ENCODE data around the gene THEMIS2. TPM values are rescaled to one million over a fixed set of nuclear protein-coding genes. Genes with fewer than 3 reads are reported as not detected.

Gene THEMIS2
- total and polyA plus RNA-seq, 2 experiments from 2014 or later = 8.1 to 32.4 TPM

DNA sequence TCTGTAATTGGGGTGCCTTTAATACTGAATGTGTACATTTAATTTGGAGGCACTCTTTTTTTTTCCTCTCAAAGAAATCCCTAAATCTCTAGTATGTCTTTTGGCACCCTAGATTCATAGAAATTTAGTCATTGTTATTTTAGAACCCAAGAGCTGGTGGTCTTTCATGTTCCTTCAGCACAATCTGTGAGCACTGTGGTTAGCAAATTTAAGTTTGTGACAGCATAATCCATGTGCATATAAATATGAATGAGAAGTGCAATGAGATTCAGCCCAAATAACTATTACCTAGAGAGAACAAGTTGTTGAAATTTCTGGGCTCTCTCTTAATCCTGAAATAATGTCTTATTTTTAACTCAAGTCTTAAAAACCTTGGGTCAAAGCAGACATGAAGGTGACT is 37.3 kb upstream of the THEMIS2 start (continued):
- no peak for TF ChIP-seq ZNF331 (CRISPR knock-in tag; IDR thresholded peaks at IDR 0.05; ENCODE audit: low read depth)
- TF ChIP-seq ZNF114 (CRISPR knock-in tag; IDR thresholded peaks at IDR 0.05) = no peak
- TF ChIP-seq, protein P1, sequence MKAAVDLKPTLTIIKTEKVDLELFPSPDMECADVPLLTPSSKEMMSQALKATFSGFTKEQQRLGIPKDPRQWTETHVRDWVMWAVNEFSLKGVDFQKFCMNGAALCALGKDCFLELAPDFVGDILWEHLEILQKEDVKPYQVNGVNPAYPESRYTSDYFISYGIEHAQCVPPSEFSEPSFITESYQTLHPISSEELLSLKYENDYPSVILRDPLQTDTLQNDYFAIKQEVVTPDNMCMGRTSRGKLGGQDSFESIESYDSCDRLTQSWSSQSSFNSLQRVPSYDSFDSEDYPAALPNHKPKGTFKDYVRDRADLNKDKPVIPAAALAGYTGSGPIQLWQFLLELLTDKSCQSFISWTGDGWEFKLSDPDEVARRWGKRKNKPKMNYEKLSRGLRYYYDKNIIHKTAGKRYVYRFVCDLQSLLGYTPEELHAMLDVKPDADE (IDR thresholded peaks at IDR 0.05) = no peak

DNA sequence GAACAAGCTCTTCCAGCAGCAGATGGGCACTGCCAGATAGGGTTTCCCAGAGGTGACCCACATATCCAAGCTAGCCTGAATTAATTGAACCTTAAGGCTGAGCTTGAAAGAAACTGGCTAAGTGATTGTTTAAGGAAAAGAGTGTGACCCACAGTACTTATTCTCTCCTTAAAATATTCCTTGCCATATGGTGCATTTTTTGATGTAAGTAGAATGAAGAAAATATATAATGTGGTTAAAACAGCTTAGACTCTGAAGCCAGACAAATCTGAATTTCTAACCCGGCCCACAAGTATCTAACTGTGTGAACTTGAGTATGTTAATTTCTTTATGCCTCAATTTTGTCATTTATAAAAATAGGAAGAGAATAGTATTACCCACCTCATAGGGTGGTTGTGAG is 36.8 kb upstream of the THEMIS2 start:
- peaks cover 44% of the 10 kb centered on the region for H3K36me3 Mint-ChIP-seq (ENCODE audit: low read depth)
- no peak overlapping the region for H3K4me3 Mint-ChIP-seq
- peaks cover 22% of the 10 kb centered on the region for H3K36me3 ChIP-seq (ENCODE audit: insufficient read depth)
- no peak overlapping the region for H3K27ac ChIP-seq (ENCODE audit: low read depth)
- no peak overlapping the region for H3K4me3 ChIP-seq
- H3K4me1 ChIP-seq (ENCODE audit: insufficient read depth) = peaks cover 8% of the 10 kb centered on the region; the same call in 1 of the 2 replicates
- H4K20me1 ChIP-seq (replicated peaks; ENCODE audit: insufficient read depth) = peaks cover 20% of the 10 kb centered on the region
- no peak for TF ChIP-seq ZNF462 (CRISPR knock-in tag; IDR thresholded peaks at IDR 0.05)
- no peak for TF ChIP-seq EZH2phosphoT487 (IDR thresholded peaks at IDR 0.05; ENCODE audit: unreplicated experiment)
- TF ChIP-seq ZNF331 (CRISPR knock-in tag; IDR thresholded peaks at IDR 0.05; ENCODE audit: low read depth) = no peak
- no peak overlapping the region for H2AFZ ChIP-seq
- H3F3A ChIP-seq (replicated peaks; ENCODE audit: low read depth) = no peaks in the 10 kb centered on the region; the same call in 1 of the 2 replicates
- DNase-seq (ENCODE audit: low spot score) (no peak), ATAC-seq (no peak)
- H3K27me3 Mint-ChIP-seq (ENCODE audit: insufficient read depth, low read depth, poor library complexity) = peaks cover 2% of the 10 kb centered on the region
- H3K9me3 Mint-ChIP-seq = no peaks in the 10 kb centered on the region
- no peak overlapping the region for H3K4me2 ChIP-seq
- no peaks in the 10 kb centered on the region for H3K27me3 ChIP-seq (ENCODE audit: insufficient read depth)
- H3K27ac Mint-ChIP-seq = no peak overlapping the region
- H3K9me2 ChIP-seq (ENCODE audit: insufficient read depth) = no peaks in the 10 kb centered on the region
- peaks cover 10% of the 10 kb centered on the region; the same call in 2 of the 3 replicates for H3K4me1 Mint-ChIP-seq
- H3K79me2 ChIP-seq (replicated peaks; ENCODE audit: insufficient read depth) = peaks cover 77% of the 10 kb centered on the region
